HG02798 (cell line): Measurements from ENCODE around the gene CORO2A.

Experiments
- ATAC-seq: cut with Tn5 transposase; IDR thresholded peaks from one replicate; pipeline ENCODE4 v1.9.1; 2021; ENCODE audit warnings: mild to moderate bottlenecking; ENCODE audit not compliant: unreplicated experiment, poor library complexity

The CORO2A gene, protein sequence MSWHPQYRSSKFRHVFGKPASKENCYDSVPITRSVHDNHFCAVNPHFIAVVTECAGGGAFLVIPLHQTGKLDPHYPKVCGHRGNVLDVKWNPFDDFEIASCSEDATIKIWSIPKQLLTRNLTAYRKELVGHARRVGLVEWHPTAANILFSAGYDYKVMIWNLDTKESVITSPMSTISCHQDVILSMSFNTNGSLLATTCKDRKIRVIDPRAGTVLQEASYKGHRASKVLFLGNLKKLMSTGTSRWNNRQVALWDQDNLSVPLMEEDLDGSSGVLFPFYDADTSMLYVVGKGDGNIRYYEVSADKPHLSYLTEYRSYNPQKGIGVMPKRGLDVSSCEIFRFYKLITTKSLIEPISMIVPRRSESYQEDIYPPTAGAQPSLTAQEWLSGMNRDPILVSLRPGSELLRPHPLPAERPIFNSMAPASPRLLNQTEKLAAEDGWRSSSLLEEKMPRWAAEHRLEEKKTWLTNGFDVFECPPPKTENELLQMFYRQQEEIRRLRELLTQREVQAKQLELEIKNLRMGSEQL

DNA sequence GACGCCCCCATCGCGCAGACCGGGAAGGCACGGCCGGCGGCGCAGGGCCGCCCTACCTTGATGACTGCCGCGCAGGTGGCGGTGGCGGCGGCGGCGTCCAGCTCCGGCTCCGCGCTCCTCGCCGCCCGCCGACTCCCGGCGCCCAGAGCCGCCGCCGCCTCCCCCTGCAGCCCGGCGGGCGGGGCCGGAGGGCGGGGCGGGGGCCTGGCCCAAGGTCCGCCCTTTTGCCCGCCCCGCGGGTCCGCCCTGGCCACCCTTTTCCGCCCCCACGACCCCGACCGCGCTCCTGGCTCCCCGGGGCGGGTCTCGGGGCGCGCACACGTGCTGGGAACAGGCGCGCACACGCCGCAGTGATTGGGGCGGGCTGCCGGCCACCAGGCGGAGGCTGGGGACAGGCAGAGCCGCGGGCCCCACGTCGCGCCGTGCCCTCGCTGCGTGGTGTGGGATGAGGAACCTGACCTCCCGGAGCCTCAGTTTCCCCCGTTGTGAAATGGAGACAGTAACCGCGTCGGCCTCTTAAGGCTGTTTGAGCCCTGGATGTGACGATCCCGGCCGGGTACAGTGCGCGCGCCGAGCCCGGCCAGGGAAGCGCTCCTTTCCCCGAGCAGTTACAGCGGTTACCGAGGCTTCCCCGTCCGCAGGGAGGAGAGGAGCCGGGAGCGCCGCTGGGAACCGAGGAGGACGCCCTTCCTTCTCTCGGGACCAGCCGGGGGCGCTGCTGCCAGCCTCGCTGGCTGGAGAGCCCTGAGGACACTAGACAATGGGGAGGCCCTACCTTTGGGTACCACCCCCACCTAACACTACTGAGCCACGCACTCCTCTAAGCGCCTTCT lies at the start of gene CORO2A:
CORO2A (minus strand) TSS at position 135 of the 833 bp plus-strand sequence. CDS start 34,977 bp downstream, outside the sequence.
- peak; percentile 81 for ATAC-seq

DNA sequence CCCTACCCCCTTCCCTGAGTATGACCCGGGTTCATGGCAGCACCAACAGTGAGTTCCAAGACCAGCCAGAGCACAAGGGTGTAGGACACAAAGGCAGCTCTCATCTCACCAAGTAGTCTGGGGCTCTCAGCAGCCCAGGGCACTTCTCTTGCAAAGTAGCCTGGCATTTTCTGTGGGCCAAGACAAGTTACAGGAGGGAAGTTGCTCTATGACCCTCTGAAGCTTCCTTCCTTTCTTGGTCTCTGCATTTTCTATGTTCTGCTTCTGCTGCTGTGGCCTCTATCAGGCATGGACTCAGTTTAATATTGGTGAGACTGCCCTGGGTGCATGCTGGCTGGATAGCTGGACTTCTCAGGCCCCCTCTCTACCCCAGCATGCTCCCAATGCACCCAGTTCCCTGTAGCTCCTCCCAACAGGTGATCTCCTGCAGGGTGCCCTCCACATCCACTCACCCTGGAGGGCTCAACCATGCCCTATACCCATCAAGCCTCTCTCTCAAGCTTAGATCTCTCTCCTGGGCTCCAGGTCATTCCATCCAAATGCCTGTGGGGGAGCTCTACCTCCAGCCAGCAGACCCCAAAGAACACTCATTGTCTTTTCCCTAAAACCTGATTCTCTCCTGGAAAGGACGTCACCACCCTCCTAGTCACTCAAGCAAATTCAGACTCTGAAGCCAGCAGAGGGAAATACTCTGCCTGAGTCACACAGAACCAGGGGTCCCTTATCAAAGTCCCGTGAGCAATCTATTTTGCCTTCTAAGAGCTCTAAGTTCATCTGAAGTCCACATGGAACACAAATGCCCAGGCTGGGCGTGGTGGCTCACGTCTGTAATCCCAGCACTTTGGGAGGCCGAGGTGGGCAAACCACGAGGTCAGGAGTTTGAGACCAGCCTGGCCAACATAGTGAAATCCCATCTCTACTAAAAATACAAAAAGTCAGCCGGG lies 49.2 kb upstream of the CORO2A start:
- no peak for ATAC-seq

DNA sequence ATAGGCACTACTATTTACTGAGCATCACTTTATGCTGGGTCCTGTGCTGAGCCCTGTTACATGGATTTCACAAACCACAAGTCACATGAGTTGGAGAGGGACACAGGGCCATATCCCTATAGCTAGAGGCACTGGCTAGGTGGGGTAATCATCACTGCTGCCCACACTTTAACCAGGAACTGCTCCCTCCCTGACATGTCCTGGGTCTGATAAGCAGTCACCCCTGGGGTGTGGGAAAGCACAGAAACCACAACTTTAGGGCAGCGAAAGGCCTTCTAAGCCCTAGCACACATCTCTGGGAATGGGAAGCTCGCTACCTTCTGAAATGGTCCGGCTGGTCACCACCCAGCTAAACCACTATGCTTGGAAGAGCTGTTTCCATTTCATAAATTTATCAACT lies 48.0 kb upstream of the CORO2A start:
- ATAC-seq, result no peak

DNA sequence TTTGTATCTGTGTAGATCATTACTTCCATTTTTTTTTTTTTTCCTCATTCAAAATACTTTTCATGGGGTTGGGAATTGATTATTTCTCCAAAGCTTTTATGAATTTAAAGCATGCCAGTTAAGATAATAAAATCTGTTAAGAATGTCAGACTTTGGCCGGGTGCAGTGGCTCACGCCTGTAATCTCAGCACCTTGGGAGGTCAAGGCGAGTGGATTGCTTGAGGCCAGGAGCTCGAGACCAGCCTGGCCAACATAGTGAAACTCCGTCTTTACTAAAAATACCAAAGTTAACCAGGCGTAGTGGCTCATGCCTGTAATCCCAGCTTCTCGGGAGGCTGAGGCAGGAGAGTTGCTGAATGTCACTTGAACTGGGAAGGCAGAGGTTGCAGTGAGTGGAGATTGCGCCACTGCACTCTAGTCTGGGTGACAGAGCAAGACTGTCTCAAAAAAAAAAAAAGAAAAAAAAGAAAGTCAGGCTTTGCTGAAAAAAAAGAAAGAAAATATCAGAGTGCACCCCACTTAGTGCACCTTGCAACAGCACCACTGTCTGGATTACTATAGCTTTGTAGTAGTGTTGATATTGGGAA lies 44.6 kb upstream of the CORO2A start:
- no peak for ATAC-seq

DNA sequence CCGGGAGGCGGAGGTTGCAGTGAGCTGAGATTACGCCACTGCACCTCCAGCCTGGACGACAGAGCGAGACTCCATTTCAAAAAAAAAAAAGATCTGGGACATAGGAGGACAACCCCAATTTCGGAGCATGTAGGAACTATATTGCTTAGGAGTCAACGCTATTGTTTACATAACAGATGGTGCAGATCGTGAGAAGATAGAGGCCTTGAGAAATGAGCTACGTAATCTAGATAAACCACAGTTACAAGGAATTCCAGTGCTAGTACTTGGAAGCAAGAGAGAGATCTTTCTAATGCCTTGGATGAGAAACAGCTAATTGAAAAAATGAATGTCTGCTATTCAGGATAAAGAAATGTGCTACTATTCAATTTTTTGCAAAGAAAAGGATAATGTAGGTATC lies 42.7 kb upstream of the CORO2A start:
- no peak for ATAC-seq

DNA sequence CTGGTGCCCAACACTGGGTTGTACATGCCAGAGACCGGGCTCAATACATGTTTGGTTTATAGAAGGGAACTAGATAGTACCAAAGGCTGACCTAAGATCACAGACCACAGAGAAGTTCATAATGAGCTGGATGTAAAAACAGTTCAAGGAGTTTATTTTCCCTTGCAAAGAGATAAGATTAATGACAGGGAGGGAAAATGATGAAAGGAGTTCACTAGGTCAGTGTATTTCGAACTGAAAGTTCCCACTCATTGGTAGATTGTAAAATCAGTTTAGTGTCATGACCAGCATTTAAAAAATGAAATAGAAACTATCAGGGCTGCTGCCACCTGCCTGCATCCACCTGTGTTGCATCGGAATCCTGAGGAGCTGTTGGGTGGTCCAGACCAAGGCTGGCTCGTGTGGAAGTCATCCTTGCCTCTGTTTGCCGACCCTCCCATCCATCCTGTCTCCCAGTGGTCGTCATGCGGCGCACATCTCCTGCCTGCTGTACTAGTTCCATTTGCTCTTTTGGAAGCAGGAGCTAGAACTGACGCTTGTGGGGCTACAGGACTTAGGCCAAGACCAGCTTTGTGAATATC lies 41.9 kb upstream of the CORO2A start:
- ATAC-seq, result no peak

DNA sequence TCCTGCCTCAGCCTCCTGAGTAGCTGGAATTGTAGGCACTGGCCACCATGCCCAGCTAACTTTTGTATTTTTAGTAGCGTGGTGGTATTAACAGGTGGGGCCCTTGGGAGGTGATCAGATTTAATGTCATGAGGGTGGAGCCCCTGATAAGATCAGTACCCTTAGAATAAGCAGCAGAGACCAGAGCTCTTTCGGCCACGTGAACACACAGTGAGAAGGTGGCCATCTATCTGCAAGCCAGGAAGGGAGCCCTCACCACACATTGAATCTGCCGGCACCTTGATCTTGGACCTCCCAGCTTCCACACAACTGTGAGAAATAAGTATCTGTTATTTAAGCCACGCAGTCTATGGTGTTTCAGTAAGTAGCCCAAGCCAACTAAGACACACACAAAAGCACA lies 40.5 kb upstream of the CORO2A start:
- no peak for ATAC-seq

DNA sequence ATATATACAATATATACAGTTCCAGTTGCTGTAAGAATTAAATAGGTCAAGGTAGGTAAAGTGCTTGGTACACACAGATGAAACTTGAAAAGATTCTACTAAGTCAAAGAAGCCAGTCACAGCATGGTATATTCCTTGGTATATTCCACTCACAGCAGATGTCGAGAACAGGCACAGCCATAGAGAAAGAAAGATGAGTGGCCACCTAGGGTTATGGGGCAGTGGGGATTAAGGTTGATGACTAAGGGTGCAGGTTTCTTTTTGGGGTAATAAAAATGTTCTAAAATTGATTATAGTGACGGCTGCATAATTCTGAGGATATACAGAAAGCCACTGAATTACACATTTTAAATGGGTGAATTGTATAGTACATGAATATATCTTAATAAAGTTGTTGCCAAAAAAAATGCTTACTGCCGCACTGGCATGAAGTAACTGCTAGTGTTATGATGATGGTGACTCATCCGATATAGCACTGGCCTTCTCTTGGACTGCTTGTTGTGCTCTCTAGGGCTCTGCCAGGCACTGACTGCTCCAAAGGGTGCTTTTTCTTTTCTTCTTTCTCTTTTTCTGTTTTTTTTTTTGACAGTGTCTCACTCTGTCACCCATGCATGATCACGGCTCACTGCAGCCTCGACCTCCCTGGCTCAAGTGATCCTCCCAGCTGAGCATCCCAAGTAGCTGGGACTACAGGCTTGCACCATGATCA lies 39.5 kb upstream of the CORO2A start:
- no peak for ATAC-seq

DNA sequence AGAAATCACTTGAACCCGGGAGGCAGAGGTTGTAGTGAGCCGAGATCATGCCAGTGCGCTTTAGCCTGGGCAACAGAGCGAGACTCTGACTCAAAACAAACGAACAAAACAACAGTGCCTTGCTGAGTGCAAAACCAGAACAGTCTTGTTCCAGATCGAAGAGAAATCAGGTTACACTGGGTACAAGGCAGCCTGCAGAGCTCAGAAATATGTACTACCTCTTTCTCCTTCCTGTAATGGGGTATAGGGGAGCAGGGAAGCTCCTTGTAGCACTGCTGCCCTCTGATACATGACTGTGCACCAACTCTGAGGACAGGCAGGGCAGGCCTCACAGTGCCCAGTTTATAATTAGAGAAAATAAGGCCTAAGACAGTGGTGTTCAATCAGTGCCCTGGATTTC lies 38.4 kb upstream of the CORO2A start:
- no peak for ATAC-seq

DNA sequence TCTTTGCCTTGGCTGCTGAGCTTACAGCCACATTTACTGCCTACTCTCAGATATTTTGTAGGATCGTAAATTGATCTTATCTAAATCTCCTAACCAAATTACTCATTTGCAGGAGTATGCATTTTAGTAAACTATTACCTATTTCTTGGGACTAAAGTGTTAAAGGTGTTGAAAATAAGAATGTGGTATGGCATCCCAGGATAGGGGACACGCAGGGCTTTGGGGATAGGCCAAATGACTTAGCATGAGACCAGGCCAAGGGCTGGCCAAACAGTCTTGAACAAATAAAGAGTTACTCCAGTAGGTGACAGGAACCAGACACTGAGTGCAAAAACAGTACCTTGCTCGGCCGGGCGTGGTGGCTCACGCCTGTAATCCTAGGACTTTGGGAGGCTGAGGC lies 37.9 kb upstream of the CORO2A start:
- no peak for ATAC-seq

DNA sequence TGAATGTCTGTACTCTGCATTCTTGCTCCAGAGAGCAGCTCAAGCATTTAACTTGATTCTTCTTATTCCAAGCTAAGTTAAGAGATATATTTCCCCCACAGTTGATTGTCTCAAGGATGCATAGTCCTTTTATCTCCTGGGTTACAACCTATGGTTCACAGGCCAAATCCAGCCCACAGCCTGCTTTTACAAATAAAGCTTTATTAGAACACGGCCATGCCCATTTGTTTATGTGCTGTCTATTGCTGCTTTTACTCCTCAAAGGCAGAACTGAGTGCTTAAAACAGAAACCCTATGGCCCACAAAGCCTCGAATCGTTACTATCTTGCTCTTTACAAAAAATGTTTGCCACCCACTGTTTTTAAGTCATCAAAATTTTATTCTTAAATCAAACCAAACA lies 37.2 kb upstream of the CORO2A start:
- ATAC-seq, result no peak

DNA sequence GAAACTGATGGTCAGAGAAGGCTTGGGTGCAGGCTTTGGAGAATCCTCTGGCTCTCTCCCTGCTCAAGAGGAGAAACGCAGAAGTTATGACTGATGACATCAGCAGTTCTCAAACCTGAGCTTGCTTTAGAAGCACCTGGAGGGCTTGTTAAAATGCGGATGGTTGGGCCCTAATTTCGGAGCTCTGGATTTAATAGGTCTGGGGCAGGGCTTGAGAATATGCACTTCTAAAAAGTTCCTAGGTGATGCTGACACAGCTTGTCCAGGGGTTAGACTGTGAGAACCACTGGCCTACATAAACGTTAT lies 36.6 kb upstream of the CORO2A start:
- ATAC-seq, result no peak

DNA sequence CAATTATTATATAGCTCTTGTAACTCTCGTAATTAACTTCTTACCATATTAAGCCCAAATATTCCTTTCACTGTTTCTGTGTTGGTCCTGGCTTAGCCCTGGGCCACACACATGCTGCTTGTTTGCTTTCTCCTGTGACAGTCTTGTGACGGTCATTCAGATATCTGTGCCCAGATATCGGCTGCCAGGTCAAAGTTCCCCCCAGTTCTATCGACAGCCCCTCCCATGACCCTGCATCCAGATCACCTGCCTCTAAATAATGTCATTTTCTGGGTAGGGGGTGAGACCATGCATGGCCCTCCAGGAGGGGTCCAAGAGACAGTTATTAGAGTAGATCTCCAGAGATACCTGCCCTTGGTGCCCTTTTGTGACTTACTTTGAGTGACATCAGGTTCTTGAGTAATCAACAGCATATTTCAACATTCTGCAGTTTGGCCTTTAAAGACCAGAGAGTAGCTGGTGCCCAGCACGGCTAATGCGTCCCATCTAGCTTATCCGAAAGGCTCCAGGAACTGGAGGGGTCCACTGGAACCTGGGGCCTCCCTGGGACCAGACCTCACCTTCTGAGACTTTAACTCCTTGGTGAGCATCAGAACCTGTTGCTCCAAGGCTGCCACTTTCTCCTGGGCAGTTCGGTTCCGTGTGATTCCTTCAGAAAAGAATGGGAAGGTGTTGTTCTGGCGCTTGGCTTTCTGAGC lies 36.1 kb upstream of the CORO2A start:
- ATAC-seq, result no peak

DNA sequence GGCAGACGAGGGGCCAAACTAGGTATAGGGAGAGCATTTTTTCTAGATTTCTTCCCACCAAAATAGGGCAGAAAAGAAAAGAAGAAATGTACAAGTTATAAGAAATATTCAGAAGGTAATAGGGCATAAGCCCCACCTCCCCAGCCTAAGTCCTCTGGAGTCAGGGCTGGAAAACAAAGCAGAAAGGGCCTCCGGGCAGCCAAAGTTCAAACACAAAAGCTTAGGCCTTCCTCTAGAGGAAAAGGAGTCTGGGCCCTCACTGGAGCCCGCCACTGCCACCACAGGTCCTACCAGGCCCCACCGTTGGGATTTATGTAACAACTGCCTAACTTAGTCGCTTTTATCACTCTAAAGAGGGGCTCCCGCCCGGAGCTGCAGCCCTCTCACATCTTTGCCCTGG lies 35.4 kb upstream of the CORO2A start:
- ATAC-seq, result no peak

DNA sequence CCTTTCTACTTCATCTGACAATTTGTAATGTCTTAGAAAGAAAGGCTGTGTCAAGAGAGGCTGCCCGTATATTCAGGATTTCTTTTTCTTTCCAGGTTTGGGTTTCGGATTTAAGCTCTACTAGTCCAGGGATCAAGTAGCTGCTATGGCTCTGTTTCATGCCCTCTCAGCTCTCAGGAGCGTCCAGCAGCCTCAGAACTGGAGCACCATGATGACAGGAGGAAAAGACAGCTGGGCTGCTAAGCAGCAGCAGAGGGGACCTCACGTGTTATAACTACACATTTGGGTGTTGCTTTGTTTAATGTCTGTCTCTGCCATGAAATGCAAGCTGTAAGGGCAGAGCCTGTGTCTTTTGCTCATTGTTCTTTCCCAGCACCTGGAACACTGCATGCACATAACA lies 34.5 kb upstream of the CORO2A start:
- ATAC-seq, result no peak

DNA sequence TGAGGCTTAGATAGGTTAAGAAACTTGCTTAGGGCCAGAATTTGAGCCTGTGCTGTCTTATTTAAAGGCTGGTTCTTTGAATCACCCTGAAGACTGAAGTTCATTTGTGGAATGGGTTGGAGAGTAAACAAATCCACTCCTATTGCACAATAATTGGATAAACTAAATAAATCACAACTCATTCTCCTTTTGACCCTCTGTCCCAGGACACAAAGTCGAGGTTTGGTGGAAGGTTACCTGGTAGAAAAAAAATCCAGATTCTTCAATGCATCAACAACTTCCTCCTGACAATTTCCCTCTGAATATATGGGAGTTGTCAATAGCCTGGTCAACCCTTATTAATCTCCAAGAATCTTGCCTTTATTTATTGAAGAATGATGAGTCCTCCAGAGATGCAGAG lies 34.1 kb upstream of the CORO2A start:
- no peak for ATAC-seq

DNA sequence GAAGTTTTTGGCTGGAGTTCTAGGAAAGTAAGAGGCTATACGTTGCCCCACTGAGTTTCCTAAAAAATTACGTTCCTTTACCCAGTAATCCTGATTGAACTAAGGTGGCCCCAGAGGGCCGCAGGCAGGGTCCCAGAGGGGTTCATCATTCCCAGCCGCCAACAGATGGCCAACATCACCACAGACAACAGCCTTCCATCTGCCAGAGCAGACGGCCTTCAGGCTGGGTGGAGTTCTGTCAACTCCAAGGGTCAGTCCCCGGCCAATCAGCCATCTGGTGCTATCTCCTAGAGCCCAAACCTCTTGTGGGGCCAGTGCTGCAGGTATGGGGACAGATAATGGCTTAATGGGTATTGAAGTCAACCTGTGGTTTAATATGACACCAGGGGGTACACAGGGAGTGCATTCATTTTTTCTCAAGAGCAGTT lies 32.6 kb upstream of the CORO2A start:
- no peak for ATAC-seq

DNA sequence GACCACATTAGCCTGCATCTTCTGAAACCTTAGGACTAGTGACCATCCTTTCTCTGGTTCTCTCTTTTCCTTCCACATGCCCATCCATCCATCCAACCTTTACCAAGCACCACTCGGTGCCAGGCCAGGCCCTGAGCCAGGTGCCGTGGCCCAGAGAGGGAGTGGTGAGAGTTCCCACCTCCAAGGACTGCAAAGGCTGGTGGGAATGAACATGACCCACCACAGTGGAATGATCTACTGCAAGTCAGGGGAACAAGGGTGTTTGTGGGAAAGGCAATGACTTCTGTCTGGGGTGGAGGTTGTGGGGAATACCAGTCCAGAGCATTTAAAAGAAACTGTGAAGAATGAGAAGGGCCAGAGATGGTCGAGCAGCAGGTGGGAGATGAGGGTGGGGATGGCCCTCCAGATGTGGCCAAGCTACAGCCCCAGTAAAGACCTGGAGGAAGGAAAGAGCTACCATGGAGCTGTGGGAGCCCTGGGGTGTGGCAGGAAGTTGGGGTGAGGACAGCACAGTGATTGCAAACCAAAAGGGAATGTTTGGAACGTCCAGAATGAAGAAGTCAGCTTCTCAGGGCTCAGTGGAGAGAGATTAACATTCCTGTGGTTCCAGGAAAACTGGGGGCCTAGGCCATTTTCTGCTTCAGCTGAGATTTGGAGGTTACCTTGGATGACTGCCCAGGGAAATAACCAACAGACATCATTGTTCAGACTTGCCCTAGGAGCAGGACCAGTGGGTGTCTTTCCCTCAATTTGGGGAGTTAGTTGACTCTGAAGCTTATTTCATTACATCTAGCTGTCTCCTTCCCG lies 30.7 kb upstream of the CORO2A start:
- no peak for ATAC-seq
